HL-60 (cell line): ENCODE results near the gene FAM78B.

Experiments used
- DNase-seq, 2 experiments: peaks; one replicate each; pipeline ENCODE4 v3.0.0-alpha.2; 2010 to 2020; ENCODE audit warnings: low read depth in 1 of 2, low spot score in 1 of 2
- H3K27ac ChIP-seq: fragments of 250-450 bp; sonication (Bioruptor Pico); replicated peaks from 2 replicates; pipeline ENCODE4 v1.5.1; 2020; ENCODE audit warnings: mild to moderate bottlenecking, moderate library complexity
- H3K27me3 ChIP-seq: fragments of 250-450 bp; sonication (Bioruptor Pico); 2 replicates; pipeline ENCODE4 v1.5.1; 2021; ENCODE audit warnings: mild to moderate bottlenecking, moderate library complexity; ENCODE audit not compliant: insufficient read depth, poor library complexity, severe bottlenecking
- H3K4me3 ChIP-seq: replicated peaks from 2 replicates; pipeline ENCODE4 v1.5.1; 2011; ENCODE audit warnings: mild to moderate bottlenecking, control low read depth, low read length; ENCODE audit not compliant: insufficient read depth
- GABPA ChIP-seq: IDR thresholded peaks from 2 replicates; pipeline ENCODE4 v1.6.1; 2012; ENCODE audit warnings: low read depth
- POLR2AphosphoS5 ChIP-seq: IDR thresholded peaks from 2 replicates; pipeline ENCODE4 v1.6.1; 2012; ENCODE audit warnings: low read depth
- SPI1 ChIP-seq: IDR thresholded peaks from 2 replicates; pipeline ENCODE4 v1.6.1; 2012; ENCODE audit warnings: low read depth, mild to moderate bottlenecking, borderline replicate concordance
- TF ChIP-seq, protein P1 (sequence below): IDR thresholded peaks from 2 replicates; pipeline ENCODE4 v1.6.1; 2012; ENCODE audit warnings: low read depth; ENCODE audit not compliant: insufficient replicate concordance
- TF ChIP-seq, protein P2 (sequence below): IDR thresholded peaks from one replicate; pipeline ENCODE4 v1.5.1; 2011; ENCODE audit warnings: low read length, control low read depth, inconsistent platforms; ENCODE audit not compliant: insufficient read depth

FAM78B gene

DNA sequence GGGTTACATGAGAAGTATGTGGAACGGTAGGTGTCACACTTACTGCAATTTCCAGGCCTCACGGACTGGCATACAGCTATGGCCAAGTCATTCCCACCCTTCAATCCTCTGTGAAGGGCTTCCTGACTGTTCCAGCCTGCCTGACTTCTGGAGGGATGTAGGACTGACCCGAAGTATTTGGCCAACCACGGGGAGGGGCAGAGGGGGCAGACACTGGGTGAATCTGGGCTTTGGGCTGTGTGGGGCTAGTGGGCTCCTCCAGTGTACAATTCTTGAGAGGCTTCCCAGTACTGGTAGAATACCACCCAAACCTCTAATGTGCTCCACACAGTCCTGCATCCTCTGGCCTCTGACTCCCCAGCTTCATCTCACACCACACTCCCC is 78.2 kb downstream of the FAM78B start:
- no peak for DNase-seq
- H3K27me3 ChIP-seq = no peaks in the 10 kb centered on the region

DNA sequence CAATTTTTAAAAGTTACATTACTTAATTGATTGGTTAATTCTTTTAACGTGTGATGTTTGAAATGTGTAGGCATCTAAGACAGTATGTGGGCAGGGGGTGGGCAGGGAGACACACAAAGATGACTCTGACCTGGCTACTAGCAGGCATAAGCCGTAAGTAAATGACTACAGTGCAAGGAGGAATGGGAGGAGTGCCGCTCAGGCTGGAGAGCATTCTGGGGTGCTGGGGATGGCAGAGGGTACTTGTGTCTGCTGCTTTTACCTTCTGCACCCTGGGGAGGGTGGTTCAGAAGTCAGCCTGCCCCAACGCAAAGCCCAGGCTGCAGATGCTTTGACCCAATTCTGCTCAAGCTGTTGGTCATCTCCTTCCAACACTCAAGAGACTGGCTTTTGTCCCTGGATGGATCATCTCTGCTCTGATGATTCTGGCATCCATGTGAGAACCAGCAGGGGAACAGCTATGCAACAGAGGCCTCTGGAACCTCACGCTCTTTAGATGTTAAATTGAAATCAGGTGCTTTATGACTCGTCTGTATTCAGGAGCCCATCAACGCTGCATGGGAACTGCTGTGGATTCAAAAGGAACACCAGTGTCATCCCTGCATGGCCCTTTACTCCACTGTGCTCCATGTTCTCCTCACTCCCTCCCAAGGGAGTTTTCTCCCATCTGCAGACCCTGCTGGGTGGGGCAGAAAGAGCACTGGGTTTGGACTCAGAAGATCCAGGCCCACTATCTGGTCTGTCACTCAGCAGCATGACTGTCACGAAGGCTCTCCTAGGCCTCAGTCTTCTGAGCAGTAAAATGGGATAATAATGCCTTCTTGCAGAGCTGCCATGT is 78.8 kb downstream of the FAM78B start:
- Histone ChIP-seq H3K27me3 (no peaks in the 10 kb centered on the region), H3K4me3 (no peak overlapping the region), H3K27ac (no peak overlapping the region)
- no peak for TF ChIP-seq SPI1
- TF ChIP-seq, protein P1, sequence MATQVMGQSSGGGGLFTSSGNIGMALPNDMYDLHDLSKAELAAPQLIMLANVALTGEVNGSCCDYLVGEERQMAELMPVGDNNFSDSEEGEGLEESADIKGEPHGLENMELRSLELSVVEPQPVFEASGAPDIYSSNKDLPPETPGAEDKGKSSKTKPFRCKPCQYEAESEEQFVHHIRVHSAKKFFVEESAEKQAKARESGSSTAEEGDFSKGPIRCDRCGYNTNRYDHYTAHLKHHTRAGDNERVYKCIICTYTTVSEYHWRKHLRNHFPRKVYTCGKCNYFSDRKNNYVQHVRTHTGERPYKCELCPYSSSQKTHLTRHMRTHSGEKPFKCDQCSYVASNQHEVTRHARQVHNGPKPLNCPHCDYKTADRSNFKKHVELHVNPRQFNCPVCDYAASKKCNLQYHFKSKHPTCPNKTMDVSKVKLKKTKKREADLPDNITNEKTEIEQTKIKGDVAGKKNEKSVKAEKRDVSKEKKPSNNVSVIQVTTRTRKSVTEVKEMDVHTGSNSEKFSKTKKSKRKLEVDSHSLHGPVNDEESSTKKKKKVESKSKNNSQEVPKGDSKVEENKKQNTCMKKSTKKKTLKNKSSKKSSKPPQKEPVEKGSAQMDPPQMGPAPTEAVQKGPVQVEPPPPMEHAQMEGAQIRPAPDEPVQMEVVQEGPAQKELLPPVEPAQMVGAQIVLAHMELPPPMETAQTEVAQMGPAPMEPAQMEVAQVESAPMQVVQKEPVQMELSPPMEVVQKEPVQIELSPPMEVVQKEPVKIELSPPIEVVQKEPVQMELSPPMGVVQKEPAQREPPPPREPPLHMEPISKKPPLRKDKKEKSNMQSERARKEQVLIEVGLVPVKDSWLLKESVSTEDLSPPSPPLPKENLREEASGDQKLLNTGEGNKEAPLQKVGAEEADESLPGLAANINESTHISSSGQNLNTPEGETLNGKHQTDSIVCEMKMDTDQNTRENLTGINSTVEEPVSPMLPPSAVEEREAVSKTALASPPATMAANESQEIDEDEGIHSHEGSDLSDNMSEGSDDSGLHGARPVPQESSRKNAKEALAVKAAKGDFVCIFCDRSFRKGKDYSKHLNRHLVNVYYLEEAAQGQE = no peak
- TF ChIP-seq POLR2AphosphoS5 = no peak
- no peak for TF ChIP-seq GABPA
- TF ChIP-seq, protein P2, sequence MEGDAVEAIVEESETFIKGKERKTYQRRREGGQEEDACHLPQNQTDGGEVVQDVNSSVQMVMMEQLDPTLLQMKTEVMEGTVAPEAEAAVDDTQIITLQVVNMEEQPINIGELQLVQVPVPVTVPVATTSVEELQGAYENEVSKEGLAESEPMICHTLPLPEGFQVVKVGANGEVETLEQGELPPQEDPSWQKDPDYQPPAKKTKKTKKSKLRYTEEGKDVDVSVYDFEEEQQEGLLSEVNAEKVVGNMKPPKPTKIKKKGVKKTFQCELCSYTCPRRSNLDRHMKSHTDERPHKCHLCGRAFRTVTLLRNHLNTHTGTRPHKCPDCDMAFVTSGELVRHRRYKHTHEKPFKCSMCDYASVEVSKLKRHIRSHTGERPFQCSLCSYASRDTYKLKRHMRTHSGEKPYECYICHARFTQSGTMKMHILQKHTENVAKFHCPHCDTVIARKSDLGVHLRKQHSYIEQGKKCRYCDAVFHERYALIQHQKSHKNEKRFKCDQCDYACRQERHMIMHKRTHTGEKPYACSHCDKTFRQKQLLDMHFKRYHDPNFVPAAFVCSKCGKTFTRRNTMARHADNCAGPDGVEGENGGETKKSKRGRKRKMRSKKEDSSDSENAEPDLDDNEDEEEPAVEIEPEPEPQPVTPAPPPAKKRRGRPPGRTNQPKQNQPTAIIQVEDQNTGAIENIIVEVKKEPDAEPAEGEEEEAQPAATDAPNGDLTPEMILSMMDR = no peak
- DNase-seq = no peak

More for the DNA sequence above, 78.2 kb downstream of the FAM78B start:
- H3K27ac ChIP-seq = no peak overlapping the region
- no peak for TF ChIP-seq GABPA
- no peak overlapping the region for H3K4me3 ChIP-seq

DNA sequence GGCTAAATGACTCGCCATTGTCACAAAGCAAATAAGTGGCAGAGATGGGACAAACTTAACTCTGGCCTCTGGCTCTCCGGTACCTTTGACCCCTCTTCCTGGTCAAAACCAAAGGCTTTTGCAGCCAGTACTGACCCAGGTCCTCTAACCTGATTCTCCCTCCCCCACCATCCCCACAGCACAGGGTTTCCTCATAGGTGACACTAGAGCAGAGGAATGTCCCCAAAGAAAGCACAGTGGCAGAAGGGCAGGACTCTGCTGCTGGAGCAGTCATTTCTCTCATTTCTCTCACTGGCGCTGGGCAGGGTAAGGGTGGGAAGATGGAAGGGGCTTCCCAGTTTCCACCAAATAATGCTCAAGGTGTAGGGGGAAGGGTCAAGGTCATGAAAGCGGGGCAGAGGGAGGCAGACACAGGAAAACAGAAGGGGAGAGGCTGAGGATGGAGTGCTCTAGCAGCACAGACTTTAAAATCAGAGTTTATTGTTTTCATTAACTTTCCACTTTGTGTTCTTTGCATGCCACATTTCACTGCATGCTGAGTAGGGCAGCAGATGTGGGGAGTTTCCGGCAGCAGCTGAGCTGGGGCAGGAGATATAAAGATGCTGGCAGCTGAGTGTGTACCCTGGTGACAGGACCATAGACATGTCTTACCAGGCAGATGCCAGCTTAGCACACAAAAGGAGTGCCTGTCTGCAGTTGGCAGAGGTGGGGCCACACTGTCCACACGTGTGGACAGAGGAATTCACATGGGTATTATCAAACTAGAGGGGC is 80.5 kb downstream of the FAM78B start:
- no peak for TF ChIP-seq SPI1
- TF ChIP-seq, protein P2 = no peak
- TF ChIP-seq, protein P1 = no peak
- TF ChIP-seq POLR2AphosphoS5 = no peak
- TF ChIP-seq GABPA = no peak
- DNase-seq = no peak
- Histone ChIP-seq H3K4me3 (no peak overlapping the region), H3K27ac (no peak overlapping the region), H3K27me3 (no peaks in the 10 kb centered on the region)

DNA sequence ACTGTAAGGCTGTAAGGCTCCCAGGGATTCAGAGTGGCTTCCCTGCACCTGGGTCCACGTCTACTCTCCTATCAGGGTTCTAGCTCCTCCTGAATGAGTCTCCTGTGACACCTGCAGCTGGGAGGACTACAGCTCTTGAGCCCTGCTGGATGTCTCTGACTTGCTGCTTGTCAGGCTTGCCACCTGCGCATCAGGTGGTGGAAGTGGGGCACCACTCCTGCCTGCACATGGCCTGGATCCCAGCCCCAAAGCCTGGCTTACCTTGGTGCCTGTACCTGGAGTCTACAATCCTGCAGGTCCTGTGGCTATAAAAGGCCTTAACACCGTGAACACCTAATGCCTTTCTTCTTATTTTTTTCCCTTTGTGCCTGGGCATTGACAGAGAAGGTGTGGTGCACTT is 82.2 kb downstream of the FAM78B start:
- H3K27me3 ChIP-seq = no peaks in the 10 kb centered on the region
- TF ChIP-seq, protein P1 = no peak
- TF ChIP-seq POLR2AphosphoS5 = no peak
- TF ChIP-seq SPI1 = no peak
- TF ChIP-seq, protein P2 = no peak
- TF ChIP-seq GABPA = no peak
- H3K27ac ChIP-seq = no peak overlapping the region
- no peak for DNase-seq
- no peak overlapping the region for H3K4me3 ChIP-seq
